Measurements from ENCODE around the gene SNX7. TPM values are rescaled to one million over a fixed set of nuclear protein-coding genes. Genes with fewer than 3 reads are reported as not detected.

Gene SNX7
- total and polyA plus RNA-seq, 8 donors = 11.1 to 38.9 (median 24.5) TPM

DNA sequence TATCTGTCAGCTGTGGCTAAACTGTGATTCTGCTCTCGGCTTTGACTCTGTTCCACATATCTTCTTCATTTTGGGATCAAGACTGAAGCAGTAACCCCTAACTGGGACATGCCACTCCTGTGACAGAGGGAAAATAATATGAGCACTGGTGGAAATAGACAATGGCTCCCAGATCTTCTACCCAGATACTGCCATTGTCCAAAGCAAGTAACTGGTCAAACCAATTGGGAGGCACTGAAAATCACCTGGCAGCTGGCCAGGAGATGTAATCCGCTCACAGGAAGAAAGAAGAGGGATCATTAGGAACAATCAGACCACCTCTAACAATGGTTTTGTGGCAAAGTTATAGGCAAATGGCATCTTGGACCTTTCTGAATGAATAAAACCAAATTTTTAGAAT, 10.7 kb downstream of the SNX7 start:
- H3K4me3 ChIP-seq = no peak overlapping the region
- H3K27me3 ChIP-seq = no peaks in the 10 kb centered on the region
- intact Hi-C loops (cut with DNase I; ENCODE audit: low total_unique reads) = no loop called here
- peaks cover 0 to 7% (median 2%) of the 10 kb centered on the region in 4 donors for H3K4me1 ChIP-seq
- 78 to 86% (median 85%) methylated on average over 2 of the region's 2 CpGs for WGBS, 5 donors
- no peak for DNase-seq
- no peaks in the 10 kb centered on the region for H3K9me3 ChIP-seq
- H3K36me3 ChIP-seq = no peaks in the 10 kb centered on the region
- TF ChIP-seq EP300 (IDR thresholded peaks at IDR 0.05) (no peak), POLR2A (IDR thresholded peaks at IDR 0.05) (no peak), POLR2AphosphoS5 (IDR thresholded peaks at IDR 0.05) (no peak)
- TF ChIP-seq, protein P1, sequence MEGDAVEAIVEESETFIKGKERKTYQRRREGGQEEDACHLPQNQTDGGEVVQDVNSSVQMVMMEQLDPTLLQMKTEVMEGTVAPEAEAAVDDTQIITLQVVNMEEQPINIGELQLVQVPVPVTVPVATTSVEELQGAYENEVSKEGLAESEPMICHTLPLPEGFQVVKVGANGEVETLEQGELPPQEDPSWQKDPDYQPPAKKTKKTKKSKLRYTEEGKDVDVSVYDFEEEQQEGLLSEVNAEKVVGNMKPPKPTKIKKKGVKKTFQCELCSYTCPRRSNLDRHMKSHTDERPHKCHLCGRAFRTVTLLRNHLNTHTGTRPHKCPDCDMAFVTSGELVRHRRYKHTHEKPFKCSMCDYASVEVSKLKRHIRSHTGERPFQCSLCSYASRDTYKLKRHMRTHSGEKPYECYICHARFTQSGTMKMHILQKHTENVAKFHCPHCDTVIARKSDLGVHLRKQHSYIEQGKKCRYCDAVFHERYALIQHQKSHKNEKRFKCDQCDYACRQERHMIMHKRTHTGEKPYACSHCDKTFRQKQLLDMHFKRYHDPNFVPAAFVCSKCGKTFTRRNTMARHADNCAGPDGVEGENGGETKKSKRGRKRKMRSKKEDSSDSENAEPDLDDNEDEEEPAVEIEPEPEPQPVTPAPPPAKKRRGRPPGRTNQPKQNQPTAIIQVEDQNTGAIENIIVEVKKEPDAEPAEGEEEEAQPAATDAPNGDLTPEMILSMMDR (IDR thresholded peaks at IDR 0.05) = no peak
- H3K27ac ChIP-seq = no peak overlapping the region

DNA sequence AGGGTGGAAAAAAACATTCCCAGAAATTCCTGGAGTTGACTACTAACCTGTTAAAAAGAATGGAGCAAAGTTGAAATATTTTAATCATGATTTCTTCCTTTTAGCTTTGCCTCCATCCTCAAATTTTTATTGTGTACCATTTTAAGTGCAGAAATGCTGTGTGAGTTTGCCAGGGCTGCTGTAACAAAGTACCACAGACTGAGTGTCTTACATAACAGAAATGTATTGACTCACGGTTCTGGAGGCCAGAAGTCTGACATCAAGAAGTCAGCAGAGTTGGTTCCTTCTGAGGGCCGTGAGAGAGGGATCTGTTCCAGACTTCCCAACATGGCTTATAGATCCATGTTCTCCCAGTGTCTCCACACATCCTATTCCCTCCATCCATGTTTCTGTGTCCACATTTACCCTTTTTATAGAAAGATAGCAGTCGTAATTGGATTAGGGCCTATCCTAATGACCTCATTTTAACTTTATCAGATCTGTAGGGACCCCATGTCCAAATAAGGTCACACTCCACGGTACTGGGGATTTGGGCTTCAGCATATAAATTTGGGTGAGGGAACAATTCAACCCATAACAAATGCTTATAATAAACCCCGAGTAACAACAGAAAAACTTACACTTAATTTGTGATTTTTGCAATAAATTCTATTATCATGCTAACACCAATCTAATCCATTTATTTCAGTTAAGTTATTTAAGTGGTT, 12.7 kb downstream of the SNX7 start:
- Histone ChIP-seq H3K4me3 (no peak overlapping the region), H3K9me3 (no peaks in the 10 kb centered on the region), H3K4me1 (peaks cover 0 to 15% (median 4%) of the 10 kb centered on the region in 4 donors), H3K27ac (no peak overlapping the region), H3K36me3 (no peaks in the 10 kb centered on the region), H3K27me3 (no peaks in the 10 kb centered on the region)
- DNase-seq = no peak
- 69 to 81% (median 75%) methylated on average over 5 of the region's 5 CpGs for WGBS, 5 donors
- intact Hi-C loops (cut with DNase I; ENCODE audit: low total_unique reads) = no loop called here
- no peak for TF ChIP-seq POLR2A (IDR thresholded peaks at IDR 0.05)
- no peak for TF ChIP-seq POLR2AphosphoS5 (IDR thresholded peaks at IDR 0.05)
- TF ChIP-seq, protein P1 (IDR thresholded peaks at IDR 0.05) = no peak
- no peak for TF ChIP-seq EP300 (IDR thresholded peaks at IDR 0.05)

DNA sequence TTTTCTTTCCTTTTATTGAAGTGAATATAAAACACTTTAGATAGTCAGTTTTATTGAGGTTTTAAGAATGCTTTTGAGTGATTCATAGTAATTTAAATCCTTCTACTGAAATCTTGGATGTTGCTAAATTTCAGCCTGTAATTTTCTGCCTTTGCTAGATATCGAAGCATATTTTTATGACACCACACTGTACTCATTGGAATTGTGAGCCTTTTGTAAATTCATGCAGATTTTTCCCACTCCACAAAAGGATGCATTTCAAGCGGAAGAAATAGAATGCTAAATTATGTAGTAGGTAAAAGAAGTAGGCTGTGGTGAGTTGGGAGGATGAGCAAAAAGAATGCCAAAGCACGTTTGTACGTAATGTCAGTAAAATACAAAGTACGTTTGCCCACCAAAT, 13.8 kb downstream of the SNX7 start:
- no peak overlapping the region for H3K4me3 ChIP-seq
- no peaks in the 10 kb centered on the region for H3K36me3 ChIP-seq
- H3K4me1 ChIP-seq = peaks cover 0 to 15% (median 3%) of the 10 kb centered on the region in 4 donors
- TF ChIP-seq POLR2A (IDR thresholded peaks at IDR 0.05) (no peak), POLR2AphosphoS5 (IDR thresholded peaks at IDR 0.05) (no peak), EP300 (IDR thresholded peaks at IDR 0.05) (no peak)
- TF ChIP-seq, protein P1 (IDR thresholded peaks at IDR 0.05) = no peak
- WGBS, 5 donors = 90 to 97% (median 91%) methylated on average over 5 of the region's 5 CpGs
- H3K27me3 ChIP-seq = no peaks in the 10 kb centered on the region
- no peak overlapping the region for H3K27ac ChIP-seq
- H3K9me3 ChIP-seq = no peaks in the 10 kb centered on the region
- no peak for DNase-seq
- intact Hi-C loops (cut with DNase I; ENCODE audit: low total_unique reads) = no loop called here

DNA sequence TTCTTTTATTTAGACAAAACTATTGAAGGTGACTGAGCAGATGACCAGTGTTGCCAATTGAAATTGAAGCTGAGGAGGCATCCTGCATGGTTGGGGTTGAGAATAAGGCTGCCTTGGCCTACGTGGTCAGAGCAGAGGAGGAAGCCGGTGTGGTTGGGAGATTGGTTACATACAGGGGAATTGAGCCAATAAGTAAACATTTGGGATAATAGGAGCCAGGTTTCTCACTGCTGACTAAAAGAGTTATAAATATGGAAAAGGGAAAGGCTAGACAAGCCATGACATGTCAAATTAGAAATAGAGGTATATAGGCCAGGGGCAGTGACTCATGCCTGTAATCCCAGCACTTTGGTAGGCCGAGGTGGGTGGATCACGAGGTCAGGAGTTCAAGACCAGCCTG, 15.8 kb downstream of the SNX7 start:
- peaks cover 0 to 15% (median 3%) of the 10 kb centered on the region in 4 donors for H3K4me1 ChIP-seq
- no peaks in the 10 kb centered on the region for H3K27me3 ChIP-seq
- no peaks in the 10 kb centered on the region for H3K9me3 ChIP-seq
- 19 to 44% (median 38%) methylated on average over 4 of the region's 4 CpGs for WGBS, 5 donors
- peak in 1 of 2 donors; percentile 38 for DNase-seq
- H3K36me3 ChIP-seq = no peaks in the 10 kb centered on the region
- intact Hi-C loops (cut with DNase I; ENCODE audit: low total_unique reads) = no loop called here
- peak in 1 of 3 donors; percentile 22 for TF ChIP-seq POLR2AphosphoS5 (IDR thresholded peaks at IDR 0.05)
- TF ChIP-seq, protein P1 (IDR thresholded peaks at IDR 0.05) = no peak
- H3K4me3 ChIP-seq = no peak overlapping the region
- peak overlapping the region in 1 of 5 donors; percentile 12 for H3K27ac ChIP-seq

All from stomach (tissue), 9 donors.